Measurements from ENCODE around the gene XIRP1.

GRCh38 chr3:39157359-39157758 is 35.0 kb downstream of the XIRP1 start:
- TF ChIP-seq CTCF (CRISPR knock-in tag; IDR thresholded peaks at IDR 0.05) (no peak), ZNF576 (CRISPR knock-in tag; IDR thresholded peaks at IDR 0.05) (no peak), SALL2 (CRISPR knock-in tag; IDR thresholded peaks at IDR 0.05) (no peak)
